GM12878 (cell line): ENCODE results near the gene APCDD1. TPM values are rescaled to one million over a fixed set of nuclear protein-coding genes. Genes with fewer than 3 reads are reported as not detected.

Source experiments
- ATAC-seq: fragments of 200-7000 bp; cut with Tn5 transposase; 3 replicates; pipeline ENCODE4 v1.9.1; 2020; ENCODE audit warnings: mild to moderate bottlenecking, moderate library complexity
- BruUV-seq: library from RNA; stranded (reverse); fragments of 400-500 nt; replicated peaks from 2 replicates; lab custom pipeline; 2021; lab: Mats Ljungman, UMichigan
- CTCF ChIA-PET: fragments of 300-600 bp; sonication (Branson Sonifier 250); formaldehyde crosslinking; extraction: SDS; loops from one replicate; lab custom pipeline; 2021; ENCODE audit warnings: inconsistent platforms; lab: Yijun Ruan, JAX
- POLR2A ChIA-PET: fragments of 350-600 bp; formaldehyde crosslinking; extraction: SDS; loops from one replicate; lab custom pipeline; 2021; ENCODE audit warnings: inconsistent platforms; lab: Charles Lee
- RAD21 ChIA-PET: fragments of 300-600 bp; sonication (Branson Sonifier 250); formaldehyde crosslinking; loops from one replicate; lab custom pipeline; 2023; ENCODE audit warnings: antibody characterized with exemption; ENCODE audit not compliant: unreplicated experiment; lab: Charles Lee
- SMC1A ChIA-PET: fragments of 300-600 bp; sonication (Branson Sonifier 250); formaldehyde crosslinking; loops from one replicate; lab custom pipeline; 2023; ENCODE audit not compliant: unreplicated experiment, uncharacterized antibody; lab: Charles Lee
- DNase-seq: peaks from one replicate; pipeline ENCODE4 v3.0.0-alpha.2; 2011; ENCODE audit warnings: low read depth, low spot score
- FAIRE-seq: peaks from 3 replicates; lab custom pipeline; 2011; peaks lifted over from hg19 to GRCh38; lab: Jason Lieb, UNC
- H2AFZ ChIP-seq: 2 replicates; pipeline ENCODE4 v1.6.0; 2011; ENCODE audit warnings: low read depth, low read length, control low read depth; ENCODE audit not compliant: control insufficient read depth
- H3K27ac ChIP-seq: 2 replicates; pipeline ENCODE4 v1.5.1; 2011; ENCODE audit warnings: control low read depth; ENCODE audit not compliant: control insufficient read depth, insufficient read depth
- H3K27me3 ChIP-seq, 2 experiments: replicated peaks in 1 of 2; 2 replicates each; pipeline versions ENCODE4 v1.6.0 to v1.6.1; 2011; ENCODE audit warnings: low read length in 1 of 2; ENCODE audit not compliant: control insufficient read depth in 2 of 2, insufficient read depth in 2 of 2
- H3K36me3 ChIP-seq, 2 experiments: 2 replicates each; pipeline ENCODE4 v1.5.1; 2011; ENCODE audit warnings: low read length in 1 of 2; ENCODE audit not compliant: control insufficient read depth in 2 of 2, insufficient read depth in 2 of 2
- H3K4me1 ChIP-seq: 2 replicates; pipeline ENCODE4 v1.6.1; 2011; ENCODE audit warnings: mild to moderate bottlenecking, low read length, moderate library complexity, mixed read lengths; ENCODE audit not compliant: control insufficient read depth, insufficient read depth
- H3K4me2 ChIP-seq: 2 replicates; pipeline ENCODE4 v1.6.0; 2011; ENCODE audit warnings: control low read depth; ENCODE audit not compliant: control insufficient read depth, insufficient read depth
- H3K4me3 ChIP-seq: fragments of 200-600 bp; sonication (generic); 2 replicates; pipeline ENCODE4 v1.5.1; 2016
- H3K79me2 ChIP-seq: 2 replicates; pipeline ENCODE4 v1.6.0; 2011; ENCODE audit warnings: low read length; ENCODE audit not compliant: control insufficient read depth, insufficient read depth
- H3K9ac ChIP-seq: 2 replicates; pipeline ENCODE4 v1.8.0; 2011; ENCODE audit warnings: low read length, control low read depth, mixed read lengths; ENCODE audit not compliant: control insufficient read depth, insufficient read depth
- H3K9me3 ChIP-seq: replicated peaks from 3 replicates; pipeline ENCODE4 v1.5.1; 2011; ENCODE audit warnings: mild to moderate bottlenecking, low read length; ENCODE audit not compliant: control insufficient read depth, insufficient read depth
- H4K20me1 ChIP-seq: 2 replicates; pipeline ENCODE4 v1.6.0; 2011; ENCODE audit not compliant: control insufficient read depth, insufficient read depth
- E2F4 ChIP-seq: IDR thresholded peaks from 2 replicates; pipeline ENCODE4 v1.6.1; 2012; ENCODE audit warnings: low read depth, low read length, improper control_type of control experiment
- E4F1 ChIP-seq: fragments of 450-650 bp; IDR thresholded peaks from 2 replicates; pipeline ENCODE4 v1.6.1; 2018; ENCODE audit warnings: borderline replicate concordance, mild to moderate bottlenecking; ENCODE audit not compliant: partially characterized antibody
- EP300 ChIP-seq, 2 experiments: fragments of 150-350 bp in 1 of 2; IDR thresholded peaks; 2 replicates each; pipeline ENCODE4 v1.6.1; 2011 to 2012; ENCODE audit warnings: low read depth in 2 of 2, low read length in 2 of 2, borderline replicate concordance in 1 of 2, improper control_type of control experiment in 1 of 2, inconsistent platforms in 1 of 2; ENCODE audit not compliant: control insufficient read depth in 1 of 2
- ESRRA ChIP-seq: IDR thresholded peaks from 2 replicates; pipeline ENCODE4 v1.6.1; 2012; ENCODE audit warnings: mild to moderate bottlenecking, low read length, improper control_type of control experiment
- IRF3 ChIP-seq: fragments of 450-650 bp; IDR thresholded peaks from 2 replicates; pipeline ENCODE4 v1.6.1; 2014; ENCODE audit warnings: mild to moderate bottlenecking
- JUND ChIP-seq: IDR thresholded peaks from 2 replicates; pipeline ENCODE4 v1.6.1; 2012; ENCODE audit warnings: low read depth, mild to moderate bottlenecking, low read length, improper control_type of control experiment, moderate library complexity
- RELB ChIP-seq: fragments of 450-650 bp; IDR thresholded peaks from 2 replicates; pipeline ENCODE4 v1.6.1; 2017; ENCODE audit warnings: low read depth, mild to moderate bottlenecking, moderate library complexity
- SKIL ChIP-seq: fragments of 450-650 bp; IDR thresholded peaks from 2 replicates; pipeline ENCODE4 v1.6.1; 2017; ENCODE audit warnings: mild to moderate bottlenecking, low read depth, inconsistent platforms; ENCODE audit not compliant: poor library complexity, severe bottlenecking
- STAT1 ChIP-seq: fragments of 450-650 bp; conservative IDR thresholded peaks from 2 replicates; pipeline ENCODE4 v1.6.1; 2014; ENCODE audit warnings: antibody characterized with exemption, mild to moderate bottlenecking
- WGBS: methylation state at CpG from one replicate; pipeline ENCODE4 v1.1.6; 2016; ENCODE audit warnings: low lambda C conversion rate; ENCODE audit not compliant: insufficient replicate concordance, insufficient coverage; ENCODE audit errors: missing lambda C conversion rate; 5-methylcytosine and 5-hydroxymethylcytosine counted together
- in situ Hi-C: fragments of 300-500 bp; cut with MboI; formaldehyde crosslinking; loops from 9 replicates; pipeline ENCODE4 v1.14.3; 2018; ENCODE audit warnings: mixed read lengths
- intact Hi-C: fragments of 100-400 bp; cut with micrococcal nuclease; formaldehyde crosslinking; loops from one replicate; pipeline ENCODE4 v1.14.2; 2022; ENCODE audit not compliant: unreplicated experiment
- polyA plus RNA-seq, 11 experiments: library from polyadenylated mRNA; depleted of rRNA in 4 of 11; unstranded in 6 of 11; stranded (reverse) in 5 of 11; fragments of >200 nt; fragmentation: Nextera tagmentation in 4 of 11; fragmentation: Illumina TruSeq in 1 of 11; extraction: Ambion mirVana in 4 of 11; extraction: Trizol in 1 of 11; gene quantifications; 1 replicate in 1 of 11; 2 replicates in 10 of 11; pipeline versions ENCODE4 v1.2.1 to v1.2.3, GENCODE V29; 2011 to 2016; ENCODE audit warnings: inconsistent platforms in 2 of 11, missing spikeins in 2 of 11, low read depth in 1 of 11
- total RNA-seq, 4 experiments: library from RNA; depleted of rRNA in 3 of 4; stranded (reverse); fragments of >200 nt in 3 of 4; fragmentation: Illumina TruSeq in 1 of 4; extraction: Trizol in 1 of 4; gene quantifications; 2 replicates each; pipeline versions ENCODE4 v1.2.1 to v1.2.3, GENCODE V29; 2013 to 2021

APCDD1 gene
- total and polyA plus RNA-seq, 10 of the 15 experiments (the other 5 are each of a cell fraction or from before 2014, with no cell fraction given), result not detected

- no TSS peak for BruUV-seq
- Histone ChIP-seq H3K79me2 (no peaks in the 10 kb centered on the region), H3K4me3 (no peak overlapping the region), H3K27me3 (no peaks in the 10 kb centered on the region; a peak in 1 of 4 replicates), H3K4me1 (no peaks in the 10 kb centered on the region), H3K4me2 (no peak overlapping the region), H4K20me1 (no peaks in the 10 kb centered on the region), H3K9ac (no peak overlapping the region), H3K9me3 (no peaks in the 10 kb centered on the region), H3K36me3 (no peaks in the 10 kb centered on the region), H3K27ac (no peak overlapping the region), H2AFZ (no peak overlapping the region)
- intact Hi-C loops (no loop called here), in situ Hi-C loops (no loop called here)
- ChIA-PET RAD21 (no interaction called here), SMC1A (interaction anchor here (1.1 to 1.2 kb wide), 2 partner anchors 18 to 526 kb away, joined by 3 read pairs; no protein-coding TSS in a partner anchor), POLR2A (interaction anchor here (0.6 kb wide), 1 partner anchor 24 kb away, joined by 6 read pairs; no protein-coding TSS in a partner anchor), CTCF (interaction anchor here (2.3 kb wide), 1 partner anchor 9 kb away, joined by 6 read pairs; no protein-coding TSS in a partner anchor)
- DNase-seq, result no peak
- WGBS, result 0% methylated on average over 2 of the region's 2 CpGs
- ATAC-seq, result no peak
- FAIRE-seq, result no peak
- TF ChIP-seq JUND (no peak), E4F1 (no peak), ESRRA (no peak), E2F4 (no peak), EP300 (IDR thresholded peaks at IDR 0.05; ENCODE audit: borderline replicate concordance in 1 of 2, control insufficient read depth in 1 of 2, low read depth in 2 of 2, low read length in 2 of 2) (no peak), IRF3 (no peak), STAT1 (no peak), SKIL (no peak), RELB (no peak)
Observed at GRCh38 chr18:10500038-10500437, 45.6 kb downstream of the APCDD1 start.
